ENCODE measurements around the gene TPBGL. TPM values are rescaled to one million over a fixed set of nuclear protein-coding genes. Genes with fewer than 3 reads are reported as not detected.
A peak's percentile ranks its signal among the peaks of the same experiment; 100 is the strongest.

TPBGL gene
- polyA plus RNA-seq, 10 donors, result 0.08 to 0.56 (median 0.28) TPM

DNA sequence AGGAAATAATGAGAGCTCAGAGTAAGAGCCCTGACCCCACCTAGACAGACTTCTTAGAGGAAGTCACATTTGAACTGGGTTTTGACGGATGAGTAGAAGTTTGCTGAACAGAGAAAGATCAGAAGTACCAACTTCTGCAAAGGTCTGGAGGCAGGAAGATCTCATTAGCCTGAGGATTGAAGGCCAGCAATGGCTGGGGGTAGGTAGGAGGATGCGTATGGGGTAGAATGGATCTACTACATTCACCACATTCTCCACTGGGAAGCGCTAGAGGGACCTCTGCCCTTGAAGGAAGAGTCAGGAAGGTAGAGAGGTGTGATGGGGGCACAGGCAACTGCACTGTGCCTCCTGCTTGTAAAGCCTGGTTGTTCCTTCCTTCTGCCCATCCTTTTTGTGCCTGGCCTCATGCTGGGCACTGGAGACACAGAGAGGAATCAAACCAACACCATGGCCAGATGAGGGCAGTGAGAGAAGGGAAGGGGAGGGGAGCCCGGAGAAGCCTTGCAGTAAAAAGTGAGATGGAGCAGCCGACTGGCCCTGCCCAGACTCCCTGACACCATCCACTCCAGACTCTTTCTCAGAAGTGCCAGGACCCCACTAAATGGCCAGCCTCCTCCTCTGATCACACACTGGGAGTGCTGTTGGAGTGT, 4.9 kb downstream of the TPBGL start:
- no peak for DNase-seq

DNA sequence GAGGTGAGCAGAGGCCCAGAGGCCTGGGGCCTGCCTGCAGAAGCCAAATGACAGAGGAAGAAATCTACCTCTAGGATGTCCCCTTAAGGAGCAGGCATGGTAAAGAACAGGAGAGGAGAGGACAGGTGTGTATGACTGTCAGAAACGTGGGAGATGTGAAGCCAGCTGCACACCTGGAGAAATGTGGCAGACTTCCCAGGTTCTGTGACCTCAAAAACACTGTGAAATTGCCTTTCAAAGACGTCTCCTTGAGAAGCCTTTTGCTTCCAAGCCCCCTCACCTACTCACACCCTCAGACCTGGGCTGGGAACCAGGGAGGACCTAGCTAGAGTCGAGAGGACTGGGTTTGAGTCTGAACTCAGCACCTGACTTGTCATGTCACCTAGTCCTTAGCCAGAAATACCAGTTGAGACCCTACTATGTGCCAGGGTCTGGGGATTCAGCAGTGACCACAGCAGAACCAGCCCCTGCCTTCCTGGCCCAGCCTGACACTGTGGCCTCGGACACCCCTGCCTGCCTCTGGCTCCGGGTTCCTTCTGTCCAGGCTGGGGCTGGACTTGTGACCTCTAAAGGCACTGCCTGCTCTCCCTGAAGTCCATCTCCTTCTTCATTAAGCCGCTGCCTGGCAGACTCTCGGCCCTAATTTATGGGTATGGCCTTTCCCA, 5.6 kb downstream of the TPBGL start:
- no peak for DNase-seq

DNA sequence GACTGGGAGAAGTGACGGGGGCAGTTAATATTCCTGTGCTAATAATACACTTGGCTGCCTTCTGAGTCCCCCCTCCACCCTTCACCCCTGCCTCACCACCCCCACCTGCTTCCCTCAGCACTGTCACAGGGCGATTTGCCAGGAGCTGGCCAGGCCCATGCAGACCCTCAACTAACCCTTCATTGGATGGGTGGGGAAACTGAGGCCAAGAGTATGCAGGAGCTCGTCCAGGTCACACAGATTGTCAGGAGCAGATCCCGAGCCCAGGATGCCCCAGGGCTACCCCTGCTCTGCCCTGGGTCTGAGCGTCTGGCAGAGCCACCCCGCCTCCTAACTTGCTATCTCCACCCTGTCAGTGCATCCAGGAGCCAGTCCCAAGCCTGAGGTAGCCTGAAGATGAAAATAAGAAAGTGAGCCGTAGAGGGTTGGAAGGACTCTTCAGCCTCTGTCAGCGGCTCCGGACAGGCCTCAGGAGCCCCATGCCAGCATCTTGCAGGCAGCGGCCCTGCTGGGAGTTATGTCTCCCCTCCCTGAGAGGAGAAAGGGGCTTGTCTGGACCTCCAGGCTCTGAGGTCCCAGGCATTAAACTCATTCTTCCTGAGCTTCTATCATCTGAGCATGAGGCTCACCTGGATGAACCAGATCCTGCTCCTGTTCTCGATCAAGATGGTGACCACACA, 6.2 kb downstream of the TPBGL start:
- no peak for DNase-seq

DNA sequence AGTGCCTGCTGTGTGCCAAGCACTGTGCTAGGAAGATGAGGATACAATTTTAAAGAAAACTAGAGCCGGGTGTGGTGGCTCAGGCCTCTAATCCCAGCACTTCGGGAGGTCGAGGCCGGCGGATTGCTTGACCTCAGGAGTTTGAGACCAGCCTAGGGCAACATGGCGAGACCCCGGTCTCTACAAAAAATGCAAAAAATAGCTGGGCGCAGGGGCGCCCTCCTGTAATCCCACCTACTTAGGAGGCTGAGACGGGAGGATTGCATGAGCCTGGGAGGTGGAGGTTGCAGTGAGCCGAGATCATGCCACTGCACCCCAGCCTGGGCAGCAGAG, 8.3 kb downstream of the TPBGL start:
- DNase-seq, result no peak

DNA sequence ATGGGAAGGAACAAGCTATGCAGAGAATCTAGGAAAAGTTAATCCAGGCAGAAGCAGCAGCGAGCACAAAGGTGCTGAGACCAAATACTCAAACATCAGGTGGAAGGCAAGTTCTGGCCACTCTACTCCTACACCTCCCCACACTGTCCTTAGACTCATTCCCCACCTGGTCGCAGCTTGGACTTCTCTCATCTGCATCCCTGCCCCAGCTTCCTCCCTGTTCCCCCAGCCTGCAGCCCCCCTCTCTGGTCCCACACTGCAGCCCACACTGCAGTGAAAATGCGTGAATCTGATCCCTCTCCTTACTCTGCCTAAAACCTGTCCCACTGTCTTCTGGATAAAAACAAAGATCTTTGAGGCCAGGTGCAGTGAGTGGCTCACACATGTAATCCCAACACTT, 9.1 kb downstream of the TPBGL start:
- no peak for DNase-seq

DNA sequence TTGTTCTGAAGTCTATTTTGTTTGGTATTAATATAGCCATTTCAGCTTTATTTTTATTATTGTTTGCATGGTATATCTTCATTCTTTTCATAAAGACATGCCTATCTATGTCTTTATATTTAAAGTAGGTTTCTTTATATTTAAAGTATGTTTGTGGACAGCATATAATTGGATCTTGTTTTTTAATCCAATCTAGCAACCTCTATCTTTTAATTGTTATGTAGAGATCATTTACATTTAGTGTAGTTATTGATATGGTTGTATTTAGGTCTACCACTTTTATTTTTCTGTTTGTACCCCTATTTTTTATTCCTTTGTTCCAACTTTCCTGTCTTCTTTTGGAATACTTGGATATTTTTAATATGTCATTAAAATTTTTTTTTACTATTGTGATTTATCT, 13.8 kb downstream of the TPBGL start:
- DNase-seq, result no peak

DNA sequence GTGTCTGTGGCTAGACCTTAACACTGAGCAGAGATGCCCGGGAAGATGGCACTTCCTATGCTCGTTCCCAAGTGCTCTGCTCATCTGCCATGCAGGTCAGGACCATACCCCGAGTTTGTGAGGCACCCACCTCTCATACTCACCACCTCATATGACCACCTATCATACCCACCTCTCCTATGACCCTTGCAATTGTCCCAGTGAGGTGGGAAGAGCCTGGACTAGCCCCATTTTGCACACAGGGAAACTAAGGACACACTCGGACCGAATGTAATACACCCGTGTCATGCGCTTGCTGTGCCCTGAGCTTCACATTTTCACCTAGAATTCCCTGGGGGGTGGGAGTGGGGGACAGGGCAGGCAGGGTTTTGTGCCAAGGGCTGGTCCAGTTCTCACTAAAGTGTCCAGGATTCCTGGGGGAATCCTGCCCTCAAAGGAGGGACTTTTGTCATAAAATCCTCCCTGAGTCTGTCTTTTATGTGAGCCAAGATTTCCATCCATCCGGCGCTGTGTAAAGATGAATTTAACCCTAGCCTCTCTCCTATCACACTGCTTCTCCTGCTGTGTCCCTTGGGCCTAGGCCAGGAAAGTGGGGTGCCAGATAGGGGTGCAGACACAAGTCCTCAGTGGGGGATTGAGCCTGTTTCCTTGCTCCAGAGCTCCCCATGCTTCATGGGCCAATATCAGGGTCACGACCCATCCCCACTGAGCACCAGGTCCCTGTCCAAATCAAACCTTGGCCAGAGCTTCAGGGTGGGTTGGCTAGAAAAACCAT, 20.0 kb downstream of the TPBGL start:
- DNase-seq, result no peak

DNA sequence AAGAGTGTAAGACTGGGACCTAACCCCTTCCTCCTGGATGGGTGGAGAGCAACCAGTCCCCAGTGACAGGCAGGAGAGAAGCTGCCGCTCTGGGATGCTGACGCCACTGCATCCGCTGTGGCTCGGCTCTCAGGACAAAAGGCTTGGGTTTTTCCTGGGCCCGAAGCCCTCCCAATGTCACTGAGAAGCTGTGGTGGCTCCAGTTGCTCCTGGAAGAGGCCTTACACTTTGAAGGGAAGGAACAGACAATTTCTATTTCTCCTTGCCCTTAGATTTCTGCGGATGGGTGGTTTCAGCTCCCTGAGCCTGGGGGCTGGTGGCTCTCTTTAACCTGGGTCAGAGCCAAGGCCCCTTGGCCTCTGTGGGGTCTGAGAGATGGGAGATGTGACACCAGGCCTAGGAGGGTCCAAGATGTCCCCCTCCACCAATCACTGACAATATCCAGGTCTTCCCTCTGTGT, 21.4 kb downstream of the TPBGL start:
- DNase-seq, result no peak

DNA sequence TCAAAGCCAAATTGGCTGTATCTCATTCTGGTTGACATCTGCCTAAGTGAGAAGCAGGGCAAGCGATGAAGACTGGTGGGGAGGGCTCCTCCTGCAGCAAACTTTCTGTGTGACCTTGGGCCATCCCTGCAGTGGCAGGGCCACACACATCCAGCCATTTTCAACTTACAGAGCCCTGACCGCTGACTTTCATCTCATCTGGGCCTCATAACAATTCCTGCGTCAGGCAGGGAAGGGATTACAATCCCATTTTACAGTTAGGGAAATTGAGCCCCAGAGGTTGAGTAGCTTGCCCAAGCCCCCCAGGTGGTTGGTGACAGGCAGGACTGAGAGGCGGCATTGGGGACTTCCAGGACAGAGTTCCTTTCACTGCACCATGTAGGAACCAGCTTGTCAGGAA, 21.9 kb downstream of the TPBGL start:
- DNase-seq, result no peak

DNA sequence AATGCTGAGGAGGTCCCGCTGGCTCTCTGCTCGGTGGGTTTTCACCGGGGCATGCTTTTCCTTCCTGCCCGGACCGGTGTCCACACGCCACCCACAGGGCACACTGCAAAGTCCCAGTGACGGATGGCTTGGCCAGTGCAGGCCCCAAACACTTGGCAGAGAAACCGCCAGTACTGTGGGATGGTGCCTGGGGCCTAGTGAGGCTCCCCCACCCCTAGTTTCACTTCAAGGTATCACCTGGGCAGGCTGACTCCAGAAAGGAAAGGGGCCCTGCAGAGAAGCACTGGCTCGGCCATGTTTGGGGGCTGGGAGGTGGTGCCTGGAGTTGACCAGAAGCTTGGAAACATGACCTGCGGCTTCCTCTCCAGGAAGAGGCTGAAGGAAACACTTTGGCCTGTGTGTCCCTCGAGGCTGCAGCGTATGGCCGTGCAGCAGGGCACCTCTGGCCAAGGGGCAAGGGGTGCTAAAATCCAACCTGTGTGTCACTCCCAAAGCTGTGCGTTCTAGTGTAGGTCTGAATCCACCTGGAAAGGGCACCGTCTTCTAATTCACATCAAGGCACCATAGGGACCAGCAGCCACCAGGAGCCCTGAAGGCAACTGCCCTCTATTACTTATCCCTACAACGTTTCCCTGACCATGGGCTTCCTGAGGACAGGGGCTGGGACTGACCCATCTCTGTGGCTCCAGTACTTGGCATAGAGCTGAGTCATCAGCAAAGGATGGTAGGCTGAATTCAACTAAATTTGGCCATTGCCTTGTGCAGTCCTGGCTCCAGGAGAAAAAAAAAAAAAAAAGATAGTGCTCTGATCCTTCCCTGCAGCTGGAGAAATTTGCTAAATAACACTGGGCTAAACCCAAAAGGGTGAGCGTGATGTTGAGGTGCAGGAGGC, 22.6 kb downstream of the TPBGL start:
- DNase-seq, result no peak

DNA sequence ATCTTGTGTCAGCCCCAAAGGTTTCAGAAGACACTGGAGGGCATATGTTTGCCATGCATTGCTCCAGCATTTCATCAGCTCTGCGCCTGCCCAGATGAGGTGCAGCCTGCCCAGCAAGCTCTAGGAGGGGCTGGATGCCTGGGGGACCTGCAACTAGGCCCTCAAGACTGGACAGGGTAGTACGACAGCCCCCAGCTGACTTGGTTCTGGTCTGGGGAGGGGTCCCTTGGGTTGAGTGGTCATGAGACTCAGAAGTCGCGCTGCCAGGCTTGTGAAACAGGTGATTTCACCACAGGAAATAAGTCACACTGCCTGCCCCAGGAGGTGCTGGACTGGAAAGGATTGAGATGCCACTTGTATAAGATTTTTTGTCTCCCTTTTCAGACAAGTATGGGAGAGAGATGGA, 23.4 kb downstream of the TPBGL start:
- no peak for DNase-seq

DNA sequence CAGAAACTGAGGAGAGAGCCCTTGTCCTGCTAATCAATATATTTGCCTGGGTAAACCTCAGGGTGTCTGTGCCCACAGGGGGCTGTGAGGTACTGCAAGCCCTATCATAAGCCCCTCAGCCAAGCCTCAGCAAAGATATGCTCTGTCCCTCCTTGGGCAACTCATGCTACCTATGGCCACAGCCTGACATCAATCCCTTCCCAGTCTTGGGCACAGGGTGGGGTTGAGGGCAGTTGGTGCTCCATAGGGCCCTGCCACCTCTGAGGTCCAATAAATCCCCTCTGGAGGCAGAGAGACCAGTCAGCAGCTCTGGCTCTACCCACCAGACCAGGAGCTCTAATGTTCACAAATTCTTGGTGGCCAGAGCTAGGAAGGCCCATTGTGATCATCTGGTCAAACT, 23.8 kb downstream of the TPBGL start:
- DNase-seq, result no peak

DNA sequence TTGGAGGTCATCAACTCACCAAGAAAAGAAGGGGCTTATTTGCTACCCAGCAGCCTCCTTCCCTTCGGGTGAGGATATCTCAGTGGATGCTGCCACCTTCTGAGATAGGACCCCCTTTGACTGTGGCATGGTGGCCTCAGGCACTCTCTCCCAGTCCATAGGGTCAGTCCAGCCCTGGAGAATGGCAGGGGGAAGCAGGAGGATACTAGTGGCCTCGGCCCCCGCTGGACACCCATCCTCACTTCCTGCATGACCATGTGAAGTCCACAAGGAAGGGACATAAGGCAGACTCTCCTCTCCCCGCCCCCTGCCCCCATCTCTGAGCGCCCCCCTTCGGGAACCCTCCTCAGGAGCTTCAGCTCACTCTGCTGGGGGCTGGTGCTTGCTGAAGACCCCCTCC, 24.4 kb downstream of the TPBGL start:
- DNase-seq, result no peak

DNA sequence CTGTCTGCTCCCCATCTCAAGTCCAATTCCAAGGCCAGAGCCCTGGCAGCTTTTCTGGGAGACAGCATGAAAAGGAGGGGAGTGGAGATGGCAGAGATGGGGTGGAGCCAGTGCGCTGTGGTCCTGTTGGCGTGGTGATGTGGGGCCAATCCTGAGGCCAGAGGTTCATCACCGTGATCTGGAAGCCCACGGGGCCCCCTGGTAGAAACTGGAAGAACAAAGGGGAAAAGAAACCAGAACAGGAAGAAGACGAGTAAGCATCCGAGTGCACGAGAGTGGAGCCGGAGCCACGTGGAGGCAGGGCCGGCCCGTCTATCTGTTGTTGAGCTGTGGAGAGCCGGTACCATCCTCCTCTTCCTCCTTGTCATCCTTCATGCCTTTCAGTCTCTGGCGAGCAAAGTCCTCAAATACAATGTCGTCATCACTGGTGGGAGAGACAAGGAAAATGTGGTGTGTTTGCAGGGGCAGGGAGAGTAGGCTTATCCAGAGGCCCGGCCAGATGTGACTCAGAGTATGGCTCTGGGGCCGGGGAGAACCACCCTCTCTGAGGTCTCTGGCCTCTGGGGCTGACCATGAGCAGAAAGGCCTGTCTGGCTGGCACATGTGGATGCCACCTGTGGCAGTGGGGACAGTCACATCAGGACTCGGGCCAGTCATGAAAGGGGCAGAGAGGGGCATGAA, 25.4 kb downstream of the TPBGL start:
- DNase-seq, result no peak

DNA sequence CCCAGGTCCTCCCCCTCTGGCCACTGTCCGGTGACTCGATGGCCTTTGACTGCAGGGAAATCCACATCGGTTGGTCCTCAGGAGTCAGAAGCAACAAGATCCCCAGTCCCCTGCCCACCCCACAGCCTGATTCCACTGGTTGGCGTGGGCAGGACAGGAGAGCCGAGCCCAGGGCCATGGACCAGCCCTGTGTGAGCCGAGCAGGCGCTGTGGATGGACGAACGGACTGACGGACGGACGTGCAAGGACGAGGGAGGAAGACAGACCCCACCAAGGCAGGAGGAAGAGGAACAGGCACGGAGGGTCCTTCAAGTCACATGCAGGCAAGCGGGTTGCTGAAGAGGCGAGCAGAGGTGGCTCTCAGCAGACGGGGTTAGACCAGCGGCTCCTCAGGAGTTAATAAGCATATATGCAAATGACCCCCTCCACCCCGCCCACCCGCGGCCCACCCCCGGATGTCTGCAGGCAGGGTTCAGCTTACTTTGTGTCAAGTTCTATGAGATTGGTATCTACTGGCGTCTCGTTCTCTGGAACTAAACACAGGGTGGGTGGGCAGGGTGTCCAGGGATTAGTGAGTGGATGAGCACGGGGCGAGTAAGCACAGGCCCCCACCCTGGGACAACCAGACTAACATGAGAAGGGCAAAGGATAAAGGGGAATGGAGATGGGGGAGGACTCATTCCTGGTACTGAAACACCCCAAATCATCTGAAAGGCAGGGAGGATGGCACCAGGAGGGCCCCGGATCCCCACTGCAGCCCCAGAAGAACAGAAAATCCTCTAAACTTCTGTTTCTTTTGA, 26.8 kb downstream of the TPBGL start:
- DNase-seq, result no peak

DNA sequence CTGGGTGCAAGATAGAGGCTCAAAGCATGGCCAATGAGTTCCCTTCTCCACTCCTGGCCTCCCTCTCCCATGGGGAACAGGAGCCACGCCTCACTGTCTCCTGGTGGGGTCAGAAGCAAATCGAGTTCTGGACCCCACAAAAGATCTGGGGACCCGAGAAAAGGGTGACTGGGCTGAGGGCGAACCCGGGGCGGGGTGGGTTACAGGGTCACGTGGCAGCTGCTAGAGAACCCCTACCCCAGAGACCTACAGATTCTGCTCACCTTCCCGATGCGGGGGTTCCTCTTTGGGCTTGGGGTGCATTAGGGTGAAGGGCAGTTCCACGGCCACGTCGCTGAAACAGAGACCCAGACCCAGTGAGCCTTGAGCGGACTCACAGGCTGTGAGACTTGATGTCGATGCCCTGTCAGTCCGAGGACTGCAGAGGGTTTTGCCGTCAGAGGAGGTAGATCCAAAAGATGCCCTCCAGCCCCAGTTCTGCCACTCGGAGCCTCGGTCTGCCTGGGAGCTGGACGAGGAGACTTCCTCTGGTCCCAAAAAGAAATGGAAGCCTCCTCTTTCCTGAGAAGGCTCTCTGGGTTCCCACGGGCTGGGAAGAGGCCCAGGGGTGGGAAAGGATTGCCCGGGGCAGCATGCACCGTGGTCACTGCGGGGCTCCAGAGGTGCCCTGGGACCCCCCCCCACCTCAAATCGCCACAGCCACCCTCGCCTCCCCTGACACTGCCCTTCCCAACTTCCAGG, 28.2 kb downstream of the TPBGL start:
- no peak for DNase-seq

DNA sequence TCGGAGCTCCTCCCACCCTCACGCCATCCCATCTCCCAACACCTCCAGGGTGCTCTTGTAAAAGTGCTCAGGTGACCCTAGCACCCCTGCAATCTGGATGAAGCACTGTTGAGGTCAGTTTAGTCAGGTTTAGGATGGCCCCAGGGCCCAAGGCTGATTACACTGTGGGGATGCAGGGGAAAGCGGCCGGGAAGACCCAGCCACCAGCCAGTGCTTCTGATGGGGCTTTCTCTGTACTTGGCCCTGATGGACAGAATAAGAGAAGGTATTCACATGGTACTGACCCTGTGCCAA, 28.7 kb downstream of the TPBGL start:
- DNase-seq, result no peak

DNA sequence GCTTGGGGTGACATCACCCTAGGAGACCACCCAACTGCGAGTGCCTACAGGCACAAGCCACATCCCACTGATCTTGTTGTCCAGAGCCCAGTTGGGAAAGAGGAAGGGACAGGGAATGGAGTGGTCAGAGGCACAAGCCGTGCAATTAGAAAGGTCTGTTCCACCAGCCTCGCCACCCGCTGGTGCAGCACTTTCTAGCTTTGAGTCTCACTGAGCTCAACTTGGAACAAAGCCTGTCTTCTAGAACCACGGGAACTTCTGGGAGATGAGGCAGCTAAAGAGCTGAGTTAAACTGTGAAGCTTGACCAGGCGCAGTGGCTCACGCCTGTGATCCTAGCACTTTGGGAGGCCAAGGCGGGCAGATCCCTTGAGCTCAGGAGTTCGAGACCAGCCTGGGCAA, 29.3 kb downstream of the TPBGL start:
- no peak for DNase-seq

DNA sequence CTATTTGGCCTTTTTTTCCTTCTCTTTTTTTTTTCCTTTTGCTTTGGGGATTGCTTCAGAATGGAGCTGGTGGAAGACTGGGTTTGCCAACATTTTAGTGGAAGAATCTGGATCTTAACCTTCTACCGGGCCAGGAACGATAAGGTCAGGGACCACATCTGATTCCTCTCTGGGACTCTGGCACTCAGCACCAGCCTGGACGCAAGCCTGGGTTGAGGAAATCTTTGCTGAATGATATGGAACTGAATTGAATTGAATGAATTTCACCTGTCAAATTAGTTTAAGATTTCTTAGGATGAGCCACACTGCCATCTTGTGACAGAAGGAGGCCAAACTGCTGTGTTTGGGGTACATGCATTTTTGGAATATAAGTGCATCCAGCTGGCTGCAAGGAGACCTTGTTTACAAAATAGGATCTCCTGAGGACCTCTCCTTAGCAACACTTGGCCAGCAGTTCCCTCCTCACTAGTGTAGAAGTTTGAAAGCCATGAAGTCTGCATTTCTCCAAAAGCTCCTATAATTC, 30.4 kb downstream of the TPBGL start:
- peak in 1 of 3 donors; percentile 26 for DNase-seq

Measured in muscle of back (tissue), 11 donors.